Measurements from ENCODE around the gene RCBTB1.

DNA sequence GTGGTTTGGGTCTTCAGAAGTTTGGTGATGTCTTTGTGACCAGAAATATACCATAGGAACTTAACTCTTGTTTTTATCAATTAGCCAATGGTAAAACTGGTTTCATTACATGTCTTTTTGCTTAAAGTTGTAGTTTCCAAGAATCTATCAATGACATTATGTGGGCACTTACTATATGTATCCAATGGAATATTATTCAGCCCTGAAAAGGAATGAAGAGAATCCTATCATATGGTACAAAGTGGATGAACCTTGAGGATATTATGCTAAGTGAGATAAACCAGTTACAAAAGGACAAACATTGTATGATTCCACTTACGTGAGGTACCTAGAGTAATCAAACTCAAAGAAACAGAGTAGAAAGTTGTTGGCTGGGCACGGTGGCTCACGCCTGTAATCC, 26.4 kb downstream of the RCBTB1 start:
- TF ChIP-seq POLR2A (IDR thresholded peaks at IDR 0.05) (no peak), EP300 (IDR thresholded peaks at IDR 0.05) (no peak)
- TF ChIP-seq, protein P1, sequence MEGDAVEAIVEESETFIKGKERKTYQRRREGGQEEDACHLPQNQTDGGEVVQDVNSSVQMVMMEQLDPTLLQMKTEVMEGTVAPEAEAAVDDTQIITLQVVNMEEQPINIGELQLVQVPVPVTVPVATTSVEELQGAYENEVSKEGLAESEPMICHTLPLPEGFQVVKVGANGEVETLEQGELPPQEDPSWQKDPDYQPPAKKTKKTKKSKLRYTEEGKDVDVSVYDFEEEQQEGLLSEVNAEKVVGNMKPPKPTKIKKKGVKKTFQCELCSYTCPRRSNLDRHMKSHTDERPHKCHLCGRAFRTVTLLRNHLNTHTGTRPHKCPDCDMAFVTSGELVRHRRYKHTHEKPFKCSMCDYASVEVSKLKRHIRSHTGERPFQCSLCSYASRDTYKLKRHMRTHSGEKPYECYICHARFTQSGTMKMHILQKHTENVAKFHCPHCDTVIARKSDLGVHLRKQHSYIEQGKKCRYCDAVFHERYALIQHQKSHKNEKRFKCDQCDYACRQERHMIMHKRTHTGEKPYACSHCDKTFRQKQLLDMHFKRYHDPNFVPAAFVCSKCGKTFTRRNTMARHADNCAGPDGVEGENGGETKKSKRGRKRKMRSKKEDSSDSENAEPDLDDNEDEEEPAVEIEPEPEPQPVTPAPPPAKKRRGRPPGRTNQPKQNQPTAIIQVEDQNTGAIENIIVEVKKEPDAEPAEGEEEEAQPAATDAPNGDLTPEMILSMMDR (IDR thresholded peaks at IDR 0.05) = no peak
